ENCODE data around the gene ZNF33A.
"Not testable (repeated sequence)": the region's sequence is repeated elsewhere in the genome, so short reads cannot be mapped to it uniquely, and the experiment has no call there.

Gene ZNF33A

DNA sequence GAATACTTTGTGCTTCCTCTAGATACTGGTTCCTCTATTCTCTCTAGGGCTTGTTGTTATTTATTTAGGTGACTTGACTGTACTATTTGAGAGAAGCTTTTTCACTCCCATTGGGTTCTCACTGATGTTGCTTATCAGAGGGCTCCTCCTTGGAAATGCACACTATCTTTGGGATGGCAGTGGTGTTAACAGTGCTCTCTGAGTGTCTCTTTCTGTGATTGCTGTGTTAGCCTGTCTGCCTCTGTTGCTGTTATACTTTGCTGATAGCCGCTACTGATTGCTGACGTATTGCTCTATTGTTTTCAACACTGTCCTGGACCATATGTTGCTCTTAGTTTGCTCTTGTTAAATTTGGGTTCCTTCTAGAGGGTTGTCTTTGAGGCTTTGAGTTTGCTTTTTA lies 34.7 kb downstream of the ZNF33A start:
- no peak for DNase-seq (ENCODE audit: low read depth, low spot score)

DNA sequence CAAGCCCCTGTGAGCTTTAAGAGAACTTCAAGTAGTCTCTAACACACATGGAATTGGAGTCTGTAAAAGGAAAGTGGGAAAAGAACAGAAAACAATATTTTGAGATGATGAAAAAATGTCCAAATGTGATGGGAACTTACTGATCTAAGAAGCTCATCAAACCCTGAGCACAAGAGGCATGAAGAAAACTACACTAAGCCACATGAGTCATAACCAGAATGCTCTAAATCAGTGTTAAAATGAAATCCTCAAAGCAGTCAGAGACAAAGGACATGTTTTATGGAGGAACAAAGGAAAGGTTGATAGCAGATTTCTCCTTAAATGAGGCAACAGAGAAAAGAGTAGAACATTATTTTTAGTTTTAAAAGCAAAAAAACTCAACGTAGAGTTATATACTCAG lies 37.2 kb downstream of the ZNF33A start:
- no peak for DNase-seq (ENCODE audit: low read depth, low spot score)

DNA sequence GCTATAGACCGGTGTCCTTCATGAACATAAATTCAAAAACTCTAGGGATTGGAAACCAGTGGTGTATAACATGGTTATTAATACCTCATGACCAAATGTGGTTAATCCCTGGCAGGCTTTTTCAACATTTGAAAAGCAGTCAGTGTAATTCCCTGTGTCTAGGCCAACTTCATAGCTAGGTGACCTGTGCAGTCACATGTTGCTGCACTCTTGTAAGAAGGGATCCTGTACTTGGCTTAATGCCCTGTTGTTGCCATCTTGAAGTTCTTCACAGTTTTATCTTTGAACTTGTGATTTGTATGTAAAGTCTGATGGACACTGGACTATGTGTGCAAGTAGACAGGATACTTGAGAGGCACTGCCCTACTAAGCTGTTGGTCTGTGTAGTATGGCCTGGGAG lies 39.7 kb downstream of the ZNF33A start:
- DNase-seq (ENCODE audit: low read depth, low spot score): no peak

DNA sequence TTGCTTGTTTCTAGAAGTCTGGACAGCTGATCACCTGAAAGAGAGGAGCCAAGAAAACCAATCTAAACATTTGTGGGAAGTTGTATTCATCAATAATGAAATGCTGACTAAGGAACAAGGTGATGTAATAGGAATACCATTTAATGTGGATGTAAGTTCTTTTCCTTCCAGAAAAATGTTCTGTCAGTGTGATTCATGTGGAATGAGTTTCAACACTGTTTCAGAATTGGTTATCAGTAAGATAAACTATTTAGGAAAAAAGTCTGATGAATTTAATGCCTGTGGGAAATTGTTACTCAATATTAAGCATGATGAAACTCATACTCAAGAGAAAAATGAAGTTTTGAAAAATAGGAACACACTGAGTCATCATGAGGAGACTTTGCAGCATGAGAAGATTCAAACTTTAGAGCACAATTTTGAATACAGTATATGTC lies 43.9 kb downstream of the ZNF33A start:
- DNase-seq (ENCODE audit: low read depth, low spot score): no peak

DNA sequence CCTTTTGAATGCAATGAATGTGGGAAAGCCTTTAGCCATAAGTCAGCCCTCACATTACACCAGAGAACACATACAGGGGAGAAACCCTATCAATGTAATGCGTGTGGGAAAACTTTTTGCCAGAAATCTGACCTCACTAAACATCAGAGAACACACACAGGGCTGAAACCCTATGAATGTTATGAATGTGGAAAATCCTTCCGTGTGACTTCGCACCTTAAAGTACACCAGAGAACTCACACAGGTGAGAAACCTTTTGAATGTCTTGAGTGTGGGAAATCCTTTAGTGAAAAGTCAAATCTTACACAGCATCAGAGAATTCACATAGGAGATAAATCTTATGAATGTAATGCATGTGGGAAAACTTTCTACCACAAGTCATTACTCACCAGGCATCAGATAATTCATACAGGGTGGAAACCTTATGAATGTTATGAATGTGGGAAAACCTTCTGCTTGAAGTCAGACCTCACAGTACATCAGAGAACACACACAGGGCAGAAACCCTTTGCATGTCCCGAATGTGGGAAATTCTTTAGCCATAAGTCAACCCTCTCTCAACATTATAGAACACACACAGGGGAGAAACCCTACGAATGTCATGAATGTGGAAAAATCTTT lies 44.9 kb downstream of the ZNF33A start:
- not testable (repeated sequence) for DNase-seq (ENCODE audit: low read depth, low spot score)

DNA sequence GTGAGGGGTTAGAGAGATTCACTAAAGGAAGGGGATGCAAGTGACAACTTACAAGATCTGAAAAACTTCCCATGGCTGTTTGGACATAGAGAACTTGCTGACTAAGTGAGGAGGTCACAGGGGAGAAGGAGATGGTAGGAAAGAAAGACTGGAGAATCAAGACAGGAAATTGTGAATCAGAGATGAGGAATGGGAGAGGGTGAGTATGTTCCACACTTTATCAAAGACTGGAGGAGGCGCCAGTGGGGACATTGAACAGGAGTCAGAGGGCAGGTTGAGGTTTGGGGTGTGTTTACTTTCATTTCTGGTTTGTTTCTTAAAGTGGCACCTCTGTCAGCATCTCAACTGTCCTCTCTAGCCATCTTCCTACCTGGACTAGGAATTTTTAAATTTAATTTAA lies 59.2 kb downstream of the ZNF33A start:
- DNase-seq (ENCODE audit: low read depth, low spot score): not testable (repeated sequence)

DNA sequence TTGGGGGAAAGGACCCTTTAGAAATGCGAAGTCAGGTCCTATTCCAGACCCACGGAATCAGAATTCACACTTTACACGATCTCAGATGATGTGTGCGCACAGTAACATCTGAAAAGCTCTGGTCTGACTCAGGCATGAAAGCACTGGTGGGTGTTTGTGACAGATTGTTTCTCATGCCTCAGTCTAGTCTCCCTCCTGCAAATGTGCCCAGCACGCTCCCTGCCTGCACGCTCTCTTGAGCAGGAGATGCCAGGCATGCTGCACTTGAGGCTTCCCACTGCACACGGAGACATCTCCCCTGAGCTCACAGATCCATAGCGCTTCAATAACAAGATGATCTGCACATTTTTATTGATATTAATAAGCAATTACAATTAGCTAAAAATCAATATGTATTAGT lies 60.0 kb downstream of the ZNF33A start:
- DNase-seq (ENCODE audit: low read depth, low spot score): no peak

DNA sequence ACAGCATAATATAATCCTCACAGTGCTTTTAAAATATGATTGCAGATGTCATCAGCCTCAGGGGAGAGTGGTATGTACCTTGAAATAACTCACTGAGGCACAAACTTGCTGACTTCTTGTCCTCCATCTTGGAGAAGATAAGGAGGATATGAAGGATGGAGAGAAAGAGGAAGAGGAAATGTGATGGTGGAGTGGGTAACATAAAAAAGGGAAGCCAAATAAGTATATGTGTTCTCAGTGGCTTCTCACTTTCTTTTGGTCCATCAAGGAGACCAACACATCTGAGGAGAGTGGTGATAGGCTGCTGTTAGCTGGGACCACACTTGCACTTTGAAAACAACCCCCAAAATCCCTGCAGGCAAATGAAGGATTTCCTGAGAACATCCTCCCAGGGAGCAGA lies 62.1 kb downstream of the ZNF33A start:
- DNase-seq (ENCODE audit: low read depth, low spot score): no peak

DNA sequence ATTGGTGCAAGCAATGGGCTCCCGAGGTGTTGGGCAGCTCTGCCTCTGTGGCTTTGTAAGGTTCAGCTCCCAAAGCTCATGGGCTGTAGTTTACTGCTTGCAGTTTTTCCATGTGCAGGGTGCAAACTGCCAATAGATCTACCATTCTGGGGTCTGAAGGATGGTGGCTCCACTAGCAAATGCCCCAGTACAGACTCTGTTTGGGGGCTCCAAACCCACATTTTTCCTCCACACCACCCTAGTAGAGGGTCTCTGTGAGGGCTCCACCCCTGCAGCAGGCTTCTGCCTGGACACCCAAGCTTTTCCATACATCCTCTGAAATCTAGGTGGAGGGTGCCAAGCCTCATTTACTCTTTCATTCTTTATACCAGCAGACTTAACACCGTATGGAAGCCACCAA lies 66.2 kb downstream of the ZNF33A start:
- DNase-seq (ENCODE audit: low read depth, low spot score): no peak

DNA sequence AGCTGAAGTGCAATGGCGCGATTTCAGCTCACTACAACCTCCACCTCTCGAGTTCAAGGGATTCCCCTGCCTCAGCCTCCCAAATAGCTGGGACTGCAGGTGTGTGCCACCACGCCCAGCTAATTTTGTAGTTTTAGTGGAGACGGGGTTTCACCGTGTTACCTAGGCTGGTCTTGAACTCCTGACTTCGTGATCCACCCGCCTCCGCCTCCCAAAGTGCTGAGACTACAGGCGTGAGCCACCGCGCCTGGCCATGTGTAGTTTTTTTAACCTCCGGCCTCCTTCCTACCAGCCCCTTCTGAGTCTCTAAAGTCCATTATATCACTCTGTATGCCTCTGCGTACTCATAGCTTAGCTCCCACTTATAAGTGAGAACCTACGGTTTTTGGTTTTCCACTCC lies 82.8 kb downstream of the ZNF33A start:
- not testable (repeated sequence) for DNase-seq (ENCODE audit: low read depth, low spot score)

DNA sequence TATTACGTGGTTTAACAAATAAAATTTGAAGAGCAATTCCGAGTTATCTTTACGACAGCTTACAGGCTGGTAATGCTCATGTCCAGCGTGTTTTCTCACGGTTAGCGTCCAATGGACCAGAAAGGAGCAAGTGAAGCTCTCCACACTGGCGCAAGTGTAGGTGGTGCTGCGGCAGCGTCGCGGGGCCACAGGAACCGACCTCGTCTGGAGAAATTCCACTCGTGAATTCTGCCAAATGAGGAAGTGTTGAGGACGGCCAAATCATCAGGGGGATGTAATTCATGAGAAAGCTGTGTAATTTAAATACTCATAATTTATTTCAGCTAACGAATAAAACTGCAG lies 83.3 kb downstream of the ZNF33A start:
- DNase-seq (ENCODE audit: low read depth, low spot score): no peak

DNA sequence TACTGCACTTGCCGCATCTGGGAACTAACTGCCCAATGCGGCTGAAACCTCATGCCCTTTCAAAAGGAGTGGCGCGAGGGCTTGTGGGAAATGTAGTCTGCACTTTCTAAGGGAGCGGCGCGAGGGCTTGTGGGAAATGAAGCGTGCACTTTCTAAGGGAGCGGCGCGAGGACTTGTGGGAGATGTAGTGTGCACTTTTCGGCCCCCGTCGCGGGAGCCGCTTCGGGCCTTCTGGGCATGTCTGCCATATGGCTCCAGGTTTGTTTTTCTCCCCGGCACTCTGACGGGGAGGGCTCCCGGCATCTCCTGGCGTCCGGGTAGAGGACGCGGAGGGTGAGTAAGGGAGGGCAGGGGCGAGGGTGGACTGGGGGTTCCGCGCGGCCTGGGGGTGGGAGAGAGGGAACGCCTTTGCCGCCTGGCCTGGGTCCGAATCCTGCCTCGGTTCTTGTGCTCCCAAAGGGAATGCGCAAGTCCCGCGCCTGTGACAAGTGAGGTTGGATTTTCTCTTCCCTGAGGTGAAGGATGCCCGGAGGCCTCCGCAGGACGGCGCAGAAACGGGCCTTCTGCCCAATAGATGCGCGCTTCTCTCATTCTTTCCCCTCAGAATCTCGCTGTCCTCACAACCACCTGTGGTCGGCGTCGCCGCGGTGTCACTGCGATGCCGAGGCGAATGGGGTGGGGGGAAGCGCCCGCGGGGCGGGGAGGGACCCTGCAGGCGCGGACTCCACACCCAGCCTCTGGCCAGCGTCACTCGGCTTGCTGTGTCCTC lies 83.9 kb downstream of the ZNF33A start, which contains the start of gene ZNF37A:
TSS of gene ZNF37A (plus strand) at position 180 of the 769 bp plus-strand sequence. CDS start 2,281 bp downstream, outside the sequence.
- DNase-seq (ENCODE audit: low read depth, low spot score): peak; percentile 92

DNA sequence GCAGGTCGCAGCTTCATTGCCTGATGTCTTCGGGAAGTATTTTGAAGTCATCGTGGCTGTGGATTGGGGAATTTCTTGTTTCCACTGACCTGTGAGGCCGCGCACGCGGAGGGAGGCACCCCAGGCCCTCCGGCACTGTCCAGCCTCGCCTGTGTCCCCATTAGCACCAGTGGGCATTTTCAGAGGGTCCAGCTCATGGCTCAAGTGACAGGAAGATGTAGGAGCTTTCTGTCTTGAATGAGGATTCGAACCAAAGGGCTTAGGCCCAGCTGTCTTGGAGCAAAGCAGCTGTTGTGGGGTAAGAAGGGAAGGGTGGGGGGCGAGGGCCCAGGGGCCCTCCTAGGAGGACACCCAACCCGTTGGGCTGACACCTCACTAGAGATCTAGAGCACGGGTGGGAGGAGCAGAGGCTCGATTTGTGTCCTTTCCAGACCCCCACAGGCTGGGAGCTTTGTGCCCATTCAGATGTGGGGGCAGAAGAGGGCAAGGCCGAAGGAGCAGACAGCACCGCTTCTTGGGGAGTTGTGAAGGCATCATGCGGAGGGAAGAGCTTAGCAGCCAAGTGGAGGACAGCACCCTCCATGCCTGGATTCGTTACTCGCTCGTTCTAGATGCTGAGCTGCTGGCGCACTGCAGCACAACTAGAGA lies 84.6 kb downstream of the ZNF33A start:
- DNase-seq (ENCODE audit: low read depth, low spot score): no peak

DNA sequence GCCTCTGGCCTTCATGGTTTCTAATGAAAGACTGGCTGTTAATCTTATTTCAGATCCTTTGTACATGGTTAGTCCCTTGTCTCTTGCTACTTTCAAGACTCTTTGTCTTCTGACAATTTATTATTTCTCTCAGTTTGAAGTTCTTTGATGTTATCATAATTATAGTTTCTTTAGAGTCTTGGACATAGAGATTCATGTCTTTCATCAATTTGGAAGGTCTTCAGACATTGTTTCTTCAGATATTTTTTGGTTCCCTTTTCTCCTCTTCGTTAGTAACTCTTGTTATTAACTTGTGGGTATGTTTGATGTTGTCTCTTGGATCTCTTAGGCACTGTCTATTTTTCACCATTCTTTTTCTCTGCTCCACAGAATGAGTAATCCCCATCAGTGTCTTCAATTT lies 92.4 kb downstream of the ZNF33A start:
- no peak for DNase-seq (ENCODE audit: low read depth, low spot score)

DNA sequence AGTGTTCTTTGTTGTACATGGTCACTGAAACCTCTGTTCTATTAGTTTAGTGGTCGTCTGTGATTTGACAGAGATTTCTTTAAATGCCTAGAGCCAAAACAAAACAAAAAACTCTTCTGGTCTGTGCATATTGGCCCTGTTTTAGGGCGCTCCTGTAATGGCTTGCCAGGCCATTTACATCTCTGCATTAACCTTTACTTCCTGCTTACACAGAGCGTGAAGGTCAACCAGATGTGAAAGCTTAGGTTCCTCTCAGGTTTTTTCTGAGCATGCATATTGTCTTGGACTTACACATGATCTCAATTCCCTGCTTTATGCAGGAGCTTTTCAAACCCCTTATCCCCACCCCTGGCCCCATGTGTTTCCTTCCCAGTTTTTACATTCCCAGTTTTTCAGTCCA lies 93.3 kb downstream of the ZNF33A start:
- no peak for DNase-seq (ENCODE audit: low read depth, low spot score)

DNA sequence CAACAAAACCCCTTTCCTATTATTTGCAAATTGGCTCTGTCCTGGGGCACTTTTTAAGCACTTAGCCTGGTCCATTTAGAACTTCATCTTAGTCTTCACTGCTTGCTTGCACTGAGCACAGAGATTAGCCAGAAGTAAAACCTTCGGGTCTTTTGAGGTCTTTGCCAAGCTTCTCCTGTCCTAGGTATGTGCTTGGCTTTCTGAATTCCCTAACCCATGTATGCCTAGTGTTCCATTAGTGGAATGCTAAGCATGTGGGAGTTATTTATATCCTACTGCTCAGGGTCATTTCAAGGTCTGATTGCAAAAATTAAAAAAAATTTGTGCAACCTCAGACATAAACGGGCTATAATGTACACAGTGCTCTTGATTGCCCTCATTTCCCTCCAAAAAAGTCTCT lies 101.7 kb downstream of the ZNF33A start:
- no peak for DNase-seq (ENCODE audit: low read depth, low spot score)
